HepG2 (cell line): ENCODE data around the gene FAM210A. TPM values are rescaled to one million over a fixed set of nuclear protein-coding genes. Genes with fewer than 3 reads are reported as not detected.

ENCODE experiments used
- ARNT ChIP-seq: fragments of 450-650 bp; IDR thresholded peaks from 2 replicates; pipeline ENCODE4 v1.6.1; 2017
- CEBPZ ChIP-seq: IDR thresholded peaks from 2 replicates; pipeline ENCODE4 v1.6.1; 2012; ENCODE audit warnings: low read length, improper control_type of control experiment
- CERS6 ChIP-seq: sonication (generic); formaldehyde crosslinking; IDR thresholded peaks from 2 replicates; pipeline ENCODE4 v1.5.0; 2020; ENCODE audit warnings: missing genetic modification reagents
- DMTF1 ChIP-seq: sonication (generic); formaldehyde crosslinking; IDR thresholded peaks from 2 replicates; pipeline ENCODE4 v1.4.0; 2020; ENCODE audit warnings: mild to moderate bottlenecking, missing genetic modification reagents
- ESRRA ChIP-seq: sonication (generic); formaldehyde crosslinking; IDR thresholded peaks from 2 replicates; pipeline ENCODE4 v1.5.1; 2020; ENCODE audit warnings: mild to moderate bottlenecking, low read depth, missing genetic modification reagents
- HCFC1 ChIP-seq: fragments of 150-350 bp; IDR thresholded peaks from 2 replicates; pipeline ENCODE4 v1.6.1; 2014; ENCODE audit warnings: low read depth, low read length
- JARID2 ChIP-seq: sonication (generic); formaldehyde crosslinking; IDR thresholded peaks from 2 replicates; pipeline ENCODE4 v1.8.1; 2023; ENCODE audit warnings: missing genetic modification reagents, inconsistent platforms; ENCODE audit not compliant: insufficient replicate concordance
- KDM2A ChIP-seq: sonication (generic); formaldehyde crosslinking; IDR thresholded peaks from 2 replicates; pipeline ENCODE4 v1.4.0; 2020; ENCODE audit warnings: low read depth, missing genetic modification reagents, borderline replicate concordance
- KLF16 ChIP-seq, 2 experiments: sonication (generic) in 1 of 2; formaldehyde crosslinking in 1 of 2; IDR thresholded peaks; 2 replicates each; pipeline versions ENCODE4 v1.6.1 to v1.8.0; 2016 to 2023; ENCODE audit warnings: missing genetic modification reagents in 2 of 2, missing compliant biosample characterization in 1 of 2
- LBX2 ChIP-seq: sonication (generic); formaldehyde crosslinking; IDR thresholded peaks from 2 replicates; pipeline ENCODE4 v1.5.0; 2020; ENCODE audit warnings: missing genetic modification reagents, mild to moderate bottlenecking, borderline replicate concordance
- MTF1 ChIP-seq: sonication (generic); formaldehyde crosslinking; IDR thresholded peaks from 2 replicates; pipeline ENCODE4 v1.5.0; 2020; ENCODE audit warnings: missing genetic modification reagents
- NRL ChIP-seq: sonication (generic); formaldehyde crosslinking; IDR thresholded peaks from 2 replicates; pipeline ENCODE4 v1.5.0; 2020; ENCODE audit warnings: missing genetic modification reagents, mild to moderate bottlenecking, moderate library complexity, borderline replicate concordance
- PAWR ChIP-seq: sonication (generic); formaldehyde crosslinking; IDR thresholded peaks from 2 replicates; pipeline ENCODE4 v1.4.0; 2020; ENCODE audit warnings: missing genetic modification reagents, mild to moderate bottlenecking, borderline replicate concordance
- SNAPC2 ChIP-seq: sonication (generic); formaldehyde crosslinking; IDR thresholded peaks from 2 replicates; pipeline ENCODE4 v1.8.1; 2022; ENCODE audit warnings: mild to moderate bottlenecking, missing genetic modification reagents
- STAG1 ChIP-seq: sonication (generic); formaldehyde crosslinking; IDR thresholded peaks from 2 replicates; pipeline ENCODE4 v1.4.0; 2020; ENCODE audit warnings: missing genetic modification reagents
- THAP11 ChIP-seq: IDR thresholded peaks from 2 replicates; pipeline ENCODE4 v1.6.1; 2016; ENCODE audit warnings: missing biosample characterization, missing genetic modification reagents
- TRIM24 ChIP-seq: sonication (generic); formaldehyde crosslinking; IDR thresholded peaks from 2 replicates; pipeline ENCODE4 v1.8.0; 2022; ENCODE audit warnings: mild to moderate bottlenecking, missing genetic modification reagents
- XRCC5 ChIP-seq: fragments of 200-400 bp; formaldehyde crosslinking; optimal IDR thresholded peaks from 2 replicates; pipeline ENCODE3; 2017; ENCODE audit warnings: mild to moderate bottlenecking, low read length
- ZC3H4 ChIP-seq: sonication (generic); formaldehyde crosslinking; IDR thresholded peaks from 2 replicates; pipeline ENCODE4 v1.4.0; 2020; ENCODE audit warnings: missing genetic modification reagents, borderline replicate concordance
- ZNF562 ChIP-seq: sonication (generic); formaldehyde crosslinking; IDR thresholded peaks from 2 replicates; pipeline ENCODE4 v1.8.0; 2022; ENCODE audit warnings: missing genetic modification reagents, borderline replicate concordance
- ZNF564 ChIP-seq: sonication (generic); formaldehyde crosslinking; IDR thresholded peaks from 2 replicates; pipeline ENCODE4 v1.8.1; 2023; ENCODE audit warnings: mild to moderate bottlenecking, missing genetic modification reagents
- ZNF614 ChIP-seq: IDR thresholded peaks from 2 replicates; pipeline ENCODE4 v1.6.1; 2018; ENCODE audit warnings: missing biosample characterization, missing genetic modification reagents, inconsistent platforms, borderline replicate concordance
- ZNF713 ChIP-seq: sonication (generic); formaldehyde crosslinking; IDR thresholded peaks from 2 replicates; pipeline ENCODE4 v1.4.0; 2020; ENCODE audit warnings: mild to moderate bottlenecking, missing genetic modification reagents
- ZSCAN22 ChIP-seq: sonication (generic); formaldehyde crosslinking; IDR thresholded peaks from 2 replicates; pipeline ENCODE4 v1.4.0; 2020; ENCODE audit warnings: mild to moderate bottlenecking, missing genetic modification reagents
- polyA plus RNA-seq, 8 experiments: library from polyadenylated mRNA; depleted of rRNA in 3 of 8; stranded (reverse) in 7 of 8; unstranded in 1 of 8; fragments of >200 nt; fragmentation: Illumina TruSeq in 4 of 8; extraction: Trizol in 4 of 8; gene quantifications; 2 replicates each; pipeline versions ENCODE4 v1.2.1 to v1.2.3, GENCODE V29; 2011 to 2016; ENCODE audit warnings: low read depth in 4 of 8, missing spikeins in 1 of 8, mixed read lengths in 1 of 8; ENCODE audit not compliant: insufficient read depth in 1 of 8
- total RNA-seq, 5 experiments: library from RNA; depleted of rRNA; stranded (reverse); fragments of >200 nt; fragmentation: Illumina TruSeq; extraction: Trizol; gene quantifications; 2 replicates each; pipeline ENCODE4 v1.2.3, GENCODE V29; 2016; ENCODE audit warnings: low read depth in 1 of 5

The FAM210A gene
- total and polyA plus RNA-seq, 2 of the 13 experiments (the other 11 are each of a cell fraction or from before 2014, with no cell fraction given) = 33.2 to 37.5 TPM

- TF ChIP-seq THAP11 (CRISPR knock-in tag) = no peak
- no peak for TF ChIP-seq NRL (CRISPR knock-in tag)
- TF ChIP-seq CEBPZ = no peak
- TF ChIP-seq ZC3H4 (CRISPR knock-in tag) = no peak
- no peak for TF ChIP-seq ZNF564 (CRISPR knock-in tag)
- TF ChIP-seq ZNF614 (CRISPR knock-in tag) = no peak
- no peak for TF ChIP-seq HCFC1
- 0 out of 2 replicates have a peak, but pooled peaks have one; percentile 32 for TF ChIP-seq ESRRA (CRISPR knock-in tag)
- no peak for TF ChIP-seq JARID2 (CRISPR knock-in tag)
- 0 out of 2 replicates have a peak, but pooled peaks have one; percentile 19 for TF ChIP-seq KDM2A (CRISPR knock-in tag)
- no peak for TF ChIP-seq ZNF713 (CRISPR knock-in tag)
- no peak for TF ChIP-seq SNAPC2 (CRISPR knock-in tag)
- TF ChIP-seq PAWR = no peak
- TF ChIP-seq ARNT = no peak
- TF ChIP-seq ZNF562 (CRISPR knock-in tag) = no peak
- TF ChIP-seq ZSCAN22 (CRISPR knock-in tag) = no peak
- TF ChIP-seq KLF16 (CRISPR knock-in tag; IDR thresholded peaks at IDR 0.05) = 0 out of 4 replicates have a peak, but pooled peaks of 1 of the 2 experiments have one; percentile 33
- TF ChIP-seq TRIM24 = no peak
- no peak for TF ChIP-seq LBX2 (CRISPR knock-in tag)
- peak; percentile 23 for TF ChIP-seq XRCC5
- TF ChIP-seq DMTF1 (CRISPR knock-in tag) = no peak
- no peak for TF ChIP-seq CERS6 (CRISPR knock-in tag)
- TF ChIP-seq STAG1 (CRISPR knock-in tag) = peak; percentile 93
- no peak for TF ChIP-seq MTF1 (CRISPR knock-in tag)
Observed at GRCh38 chr18:13629841-13630715, 96.3 kb downstream of the FAM210A start (continued).
